KMS-11 (cell line): ENCODE measurements around the gene DBF4B.
A peak's percentile ranks its signal among the peaks of the same experiment; 100 is the strongest.
"Not testable (repeated sequence)": the region's sequence is repeated elsewhere in the genome, so short reads cannot be mapped to it uniquely, and the experiment has no call there.

Experiments
- H2AFZ ChIP-seq: fragments of 200-600 bp; sonication (generic); 2 replicates; pipeline ENCODE4 v1.6.1; 2016; ENCODE audit warnings: antibody characterized with exemption, mixed run types, low read depth
- H3K27ac ChIP-seq: fragments of 200-600 bp; sonication (generic); 2 replicates; pipeline ENCODE4 v1.6.1; 2016; ENCODE audit warnings: mild to moderate bottlenecking, mixed run types
- H3K27me3 ChIP-seq: fragments of 200-600 bp; sonication (generic); 2 replicates; pipeline ENCODE4 v1.6.1; 2017; ENCODE audit warnings: mild to moderate bottlenecking, low read depth, mixed run types, moderate library complexity; ENCODE audit not compliant: insufficient read depth
- H3K36me3 ChIP-seq: fragments of 200-600 bp; sonication (generic); 2 replicates; pipeline ENCODE4 v1.6.1; 2017; ENCODE audit warnings: mild to moderate bottlenecking, mixed run types; ENCODE audit not compliant: insufficient read depth
- H3K4me1 ChIP-seq: fragments of 200-600 bp; sonication (generic); 2 replicates; pipeline ENCODE4 v1.6.1; 2016; ENCODE audit warnings: mild to moderate bottlenecking, low read depth, mixed run types; ENCODE audit not compliant: poor library complexity, severe bottlenecking
- H3K4me2 ChIP-seq: fragments of 200-600 bp; sonication (generic); 2 replicates; pipeline ENCODE4 v1.7.0; 2016; ENCODE audit warnings: mild to moderate bottlenecking, mixed run types
- H3K4me3 ChIP-seq: fragments of 200-600 bp; sonication (generic); IDR thresholded peaks from 2 replicates; pipeline ENCODE4 v1.6.1; 2017; ENCODE audit warnings: low read depth, low read length, mixed read lengths; ENCODE audit not compliant: insufficient read depth
- H3K79me2 ChIP-seq: fragments of 200-600 bp; sonication (generic); 2 replicates; pipeline ENCODE4 v1.6.1; 2016; ENCODE audit warnings: low read depth, mixed run types; ENCODE audit not compliant: insufficient read depth
- H3K9ac ChIP-seq: fragments of 200-600 bp; sonication (generic); 2 replicates; pipeline ENCODE4 v1.6.1; 2016; ENCODE audit warnings: mild to moderate bottlenecking, mixed run types
- H4K20me1 ChIP-seq: fragments of 200-600 bp; sonication (generic); 2 replicates; pipeline ENCODE4 v1.6.1; 2016; ENCODE audit warnings: mild to moderate bottlenecking, mixed run types; ENCODE audit not compliant: insufficient read depth
- CTCF ChIP-seq: fragments of 200-600 bp; sonication (generic); conservative IDR thresholded peaks from 2 replicates; pipeline ENCODE4 v1.6.1; 2017; ENCODE audit warnings: low read depth, mild to moderate bottlenecking, antibody characterized with exemption, low read length, moderate library complexity, mixed read lengths

The DBF4B gene

GRCh38 chr17:44666006-44666405 lies 42.5 kb upstream of the DBF4B start:
- Histone ChIP-seq H2AFZ (no peak overlapping the region), H3K4me2 (no peak overlapping the region), H3K27me3 (no peaks in the 10 kb centered on the region), H3K4me1 (no peaks in the 10 kb centered on the region), H3K4me3 (no peak overlapping the region), H3K27ac (no peak overlapping the region), H3K79me2 (no peaks in the 10 kb centered on the region), H3K9ac (no peak overlapping the region), H3K36me3 (no peaks in the 10 kb centered on the region), H4K20me1 (no peaks in the 10 kb centered on the region)
- TF ChIP-seq CTCF, result no peak

- no peak overlapping the region for H3K27ac ChIP-seq
- H4K20me1 ChIP-seq, result no peaks in the 10 kb centered on the region
- no peaks in the 10 kb centered on the region for H3K79me2 ChIP-seq
- no peaks in the 10 kb centered on the region for H3K36me3 ChIP-seq
- H3K9ac ChIP-seq, result no peak overlapping the region
- TF ChIP-seq CTCF, result peak; percentile 73
- no peaks in the 10 kb centered on the region for H3K27me3 ChIP-seq
- no peak overlapping the region for H2AFZ ChIP-seq
- H3K4me3 ChIP-seq, result no peak overlapping the region
- no peak overlapping the region for H3K4me2 ChIP-seq
- H3K4me1 ChIP-seq, result no peaks in the 10 kb centered on the region
These were observed 35.9 kb upstream of the DBF4B start for GRCh38 chr17:44672479-44673093.

GRCh38 chr17:44673893-44674292 lies 34.6 kb upstream of the DBF4B start:
- H3K36me3 ChIP-seq, result no peaks in the 10 kb centered on the region
- no peak overlapping the region for H3K4me3 ChIP-seq

GRCh38 chr17:44677136-44677535 lies 31.3 kb upstream of the DBF4B start:
- H3K4me3 ChIP-seq, result no peak overlapping the region
- TF ChIP-seq CTCF, result no peak
- no peaks in the 10 kb centered on the region for H3K36me3 ChIP-seq
- no peak overlapping the region for H2AFZ ChIP-seq
- no peaks in the 10 kb centered on the region for H4K20me1 ChIP-seq
- H3K27ac ChIP-seq, result no peak overlapping the region
- no peak overlapping the region for H3K4me2 ChIP-seq
- H3K9ac ChIP-seq, result no peak overlapping the region
- H3K4me1 ChIP-seq, result no peaks in the 10 kb centered on the region
- no peaks in the 10 kb centered on the region for H3K79me2 ChIP-seq
- H3K27me3 ChIP-seq, result no peaks in the 10 kb centered on the region

More at GRCh38 chr17:44673893-44674292, 34.6 kb upstream of the DBF4B start:
- H3K4me1 ChIP-seq, result no peaks in the 10 kb centered on the region
- no peak for TF ChIP-seq CTCF
- H3K27ac ChIP-seq, result no peak overlapping the region
- no peak overlapping the region for H3K9ac ChIP-seq
- no peaks in the 10 kb centered on the region for H3K27me3 ChIP-seq
- no peak overlapping the region for H2AFZ ChIP-seq
- H4K20me1 ChIP-seq, result no peaks in the 10 kb centered on the region
- no peak overlapping the region for H3K4me2 ChIP-seq
- no peaks in the 10 kb centered on the region for H3K79me2 ChIP-seq

- not testable (repeated sequence) for H3K4me1 ChIP-seq, H3K4me2 ChIP-seq, H4K20me1 ChIP-seq, H3K36me3 ChIP-seq, H3K4me3 ChIP-seq, H2AFZ ChIP-seq, H3K79me2 ChIP-seq, H3K27ac ChIP-seq, H3K27me3 ChIP-seq, H3K9ac ChIP-seq
These were observed 25.2 kb upstream of the DBF4B start for GRCh38 chr17:44683303-44683702.
